NB4 (cell line): ENCODE measurements around the gene ROBO2.

Experiments
- CTCF ChIP-seq: IDR thresholded peaks from one replicate; pipeline ENCODE4 v1.5.1; 2012; ENCODE audit warnings: low read depth, low read length
- MAX ChIP-seq: IDR thresholded peaks from 2 replicates; pipeline ENCODE4 v1.6.1; 2011; ENCODE audit warnings: low read depth, low read length
- POLR2A ChIP-seq: IDR thresholded peaks from 2 replicates; pipeline ENCODE4 v1.6.1; 2011; ENCODE audit warnings: mild to moderate bottlenecking; ENCODE audit not compliant: insufficient read length; ENCODE audit errors: extremely low read depth

- no peak for TF ChIP-seq CTCF
- no peak for TF ChIP-seq POLR2A
- TF ChIP-seq MAX, result no peak
Measured at GRCh38 chr3:77052051-77052501, 12.2 kb downstream of the ROBO2 start.
